ENCODE measurements around the gene PARVA. TPM values are rescaled to one million over a fixed set of nuclear protein-coding genes. Genes with fewer than 3 reads are reported as not detected.
"Not testable (repeated sequence)": the region's sequence is repeated elsewhere in the genome, so short reads cannot be mapped to it uniquely, and the experiment has no call there.

The PARVA gene
- total RNA-seq, 1 experiment from 2014 or later: 22.2 TPM

GRCh38 chr11:12497431-12497830 is 120.1 kb downstream of the PARVA start:
- DNase-seq (ENCODE audit: low read depth): no peak

GRCh38 chr11:12499071-12499470 is 121.7 kb downstream of the PARVA start:
- no peak for DNase-seq (ENCODE audit: low read depth)

- no peak for DNase-seq (ENCODE audit: low read depth)
Observed at GRCh38 chr11:12502046-12502445, 124.7 kb downstream of the PARVA start.

GRCh38 chr11:12503039-12503484 is 125.7 kb downstream of the PARVA start:
- no peak for DNase-seq (ENCODE audit: low read depth)

- DNase-seq (ENCODE audit: low read depth): no peak
Observed at GRCh38 chr11:12503886-12504285, 126.5 kb downstream of the PARVA start.

GRCh38 chr11:12505183-12505582 is 127.8 kb downstream of the PARVA start:
- no peak for DNase-seq (ENCODE audit: low read depth)

- peak; percentile 20 for DNase-seq (ENCODE audit: low read depth)
Observed at GRCh38 chr11:12506404-12506921, 129.1 kb downstream of the PARVA start.

GRCh38 chr11:12507391-12507790 is 130.0 kb downstream of the PARVA start:
- no peak for DNase-seq (ENCODE audit: low read depth)

GRCh38 chr11:12508151-12508751 is 130.9 kb downstream of the PARVA start:
- no peak for DNase-seq (ENCODE audit: low read depth)

- DNase-seq (ENCODE audit: low read depth): no peak
Observed at GRCh38 chr11:12509371-12509770, 132.0 kb downstream of the PARVA start.

- DNase-seq (ENCODE audit: low read depth): no peak
Observed at GRCh38 chr11:12512132-12512531, 134.8 kb downstream of the PARVA start.

GRCh38 chr11:12512826-12513395 is 135.5 kb downstream of the PARVA start:
- no peak for DNase-seq (ENCODE audit: low read depth)

GRCh38 chr11:12516387-12517105 is 139.2 kb downstream of the PARVA start:
- DNase-seq (ENCODE audit: low read depth): no peak

- DNase-seq (ENCODE audit: low read depth): no peak
Observed at GRCh38 chr11:12517306-12517705, 139.9 kb downstream of the PARVA start.

GRCh38 chr11:12517741-12518140 is 140.4 kb downstream of the PARVA start:
- no peak for DNase-seq (ENCODE audit: low read depth)

GRCh38 chr11:12518606-12519385 is 141.4 kb downstream of the PARVA start:
- DNase-seq (ENCODE audit: low read depth): no peak

GRCh38 chr11:12520054-12520453 is 142.7 kb downstream of the PARVA start:
- DNase-seq (ENCODE audit: low read depth): no peak

GRCh38 chr11:12520576-12520975 is 143.2 kb downstream of the PARVA start:
- not testable (repeated sequence) for DNase-seq (ENCODE audit: low read depth)

- DNase-seq (ENCODE audit: low read depth): no peak
Observed at GRCh38 chr11:12523180-12523924, 146.0 kb downstream of the PARVA start.

GRCh38 chr11:12524865-12525264 is 147.5 kb downstream of the PARVA start:
- DNase-seq (ENCODE audit: low read depth): no peak

GRCh38 chr11:12525466-12526055 is 148.2 kb downstream of the PARVA start:
- no peak for DNase-seq (ENCODE audit: low read depth)
